SK-N-MC (cell line): ENCODE data around the gene AP2B1.

Source experiments
- DNase-seq: peaks from one replicate; pipeline ENCODE4 v3.0.0-alpha.2; 2011; ENCODE audit warnings: low read depth, low spot score
- H3K27ac ChIP-seq: fragments of 200-600 bp; sonication (generic); 2 replicates; pipeline ENCODE4 v1.5.1; 2016; ENCODE audit warnings: mixed run types
- H3K36me3 ChIP-seq: fragments of 200-600 bp; sonication (generic); 2 replicates; pipeline ENCODE4 v1.6.1; 2017; ENCODE audit warnings: antibody characterized with exemption, low read length, mixed read lengths; ENCODE audit not compliant: insufficient read depth
- H3K4me3 ChIP-seq: fragments of 200-600 bp; sonication (generic); 2 replicates; pipeline ENCODE4 v1.5.1; 2016
- H3K9ac ChIP-seq: fragments of 200-600 bp; sonication (generic); 2 replicates; pipeline ENCODE4 v1.8.0; 2017; ENCODE audit warnings: mixed run types, mixed read lengths; ENCODE audit not compliant: insufficient read length
- H3K9me3 ChIP-seq: fragments of 200-600 bp; sonication (generic); 2 replicates; pipeline ENCODE4 v1.6.1; 2017; ENCODE audit warnings: low read depth, mild to moderate bottlenecking, antibody characterized with exemption, low read length, moderate library complexity, mixed read lengths
- EZH2 ChIP-seq: fragments of 200-600 bp; sonication (generic); IDR thresholded peaks from one replicate; pipeline ENCODE4 v1.6.1; 2017; ENCODE audit warnings: antibody characterized with exemption
- FOXP2 ChIP-seq: optimal IDR thresholded peaks from 2 replicates; pipeline ENCODE3; 2011; ENCODE audit warnings: mild to moderate bottlenecking, moderate library complexity; ENCODE audit not compliant: insufficient read depth; ENCODE audit errors: extremely low read length, control extremely low read depth
- POLR2AphosphoS5 ChIP-seq: IDR thresholded peaks from 2 replicates; pipeline ENCODE4 v1.6.1; 2012; ENCODE audit warnings: mild to moderate bottlenecking, low read depth, low read length, borderline replicate concordance

The AP2B1 gene

DNA sequence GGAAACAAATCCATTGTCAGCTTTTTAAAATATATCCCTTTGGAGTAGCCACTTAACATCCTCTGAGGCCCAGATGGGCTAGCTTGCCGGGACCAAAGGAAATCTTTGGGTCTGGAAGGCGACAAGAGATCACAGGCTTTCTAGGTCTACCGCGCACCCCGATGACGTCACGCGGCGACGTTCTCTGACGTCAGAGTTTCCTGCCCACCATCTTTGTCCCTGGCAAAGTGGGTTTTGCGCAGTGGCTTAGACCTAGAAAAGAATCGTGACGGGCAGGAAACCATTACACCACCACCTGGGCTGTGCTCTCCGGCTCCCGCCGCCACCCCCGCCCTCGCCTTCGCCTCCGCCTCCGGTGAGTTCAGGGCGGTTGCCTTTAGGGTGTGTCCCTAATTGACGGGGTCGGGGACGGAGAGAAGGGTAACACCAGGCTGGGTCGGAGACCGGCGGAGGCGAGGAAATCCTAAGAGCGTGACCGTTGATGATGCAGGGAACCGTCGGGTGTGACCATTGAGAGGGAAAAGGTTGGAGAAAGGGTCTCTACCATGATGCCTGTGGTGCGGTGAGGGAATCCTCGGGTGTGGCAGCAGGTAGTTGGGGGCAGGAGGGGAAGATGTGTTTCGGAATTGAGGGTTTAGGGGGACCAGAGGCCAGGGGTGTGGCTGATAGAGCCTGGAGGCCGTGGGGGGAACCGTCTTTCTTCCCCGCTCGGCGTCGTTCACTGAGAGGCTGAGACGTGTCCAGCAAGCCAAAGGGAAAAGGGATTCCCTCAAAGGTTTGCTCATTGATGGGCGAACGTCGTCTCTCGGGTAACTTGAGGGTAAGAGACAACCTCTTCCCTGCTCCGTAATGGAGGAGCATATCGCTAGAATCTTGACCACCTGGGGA is at the start of gene AP2B1:
AP2B1 (plus strand) TSS at position 249 of the 888 bp plus-strand sequence. CDS start 6,709 bp downstream, outside the sequence.
- TF ChIP-seq FOXP2 (no peak), POLR2AphosphoS5 (peak; percentile 62; the same call in 1 of the 2 replicates)
- peak within 1 kb of the TSS; percentile 82 for H3K9ac ChIP-seq
- H3K4me3 ChIP-seq, result peak within 1 kb of the TSS; percentile 84
- peak; percentile 68 for DNase-seq
- H3K9me3 ChIP-seq, result no peaks in the 10 kb centered on the region
- 0 out of 2 replicates have a peak, but pooled peaks cover 7% of the 10 kb centered on the region for H3K36me3 ChIP-seq
- H3K27ac ChIP-seq, result peak within 1 kb of the TSS; percentile 84

DNA sequence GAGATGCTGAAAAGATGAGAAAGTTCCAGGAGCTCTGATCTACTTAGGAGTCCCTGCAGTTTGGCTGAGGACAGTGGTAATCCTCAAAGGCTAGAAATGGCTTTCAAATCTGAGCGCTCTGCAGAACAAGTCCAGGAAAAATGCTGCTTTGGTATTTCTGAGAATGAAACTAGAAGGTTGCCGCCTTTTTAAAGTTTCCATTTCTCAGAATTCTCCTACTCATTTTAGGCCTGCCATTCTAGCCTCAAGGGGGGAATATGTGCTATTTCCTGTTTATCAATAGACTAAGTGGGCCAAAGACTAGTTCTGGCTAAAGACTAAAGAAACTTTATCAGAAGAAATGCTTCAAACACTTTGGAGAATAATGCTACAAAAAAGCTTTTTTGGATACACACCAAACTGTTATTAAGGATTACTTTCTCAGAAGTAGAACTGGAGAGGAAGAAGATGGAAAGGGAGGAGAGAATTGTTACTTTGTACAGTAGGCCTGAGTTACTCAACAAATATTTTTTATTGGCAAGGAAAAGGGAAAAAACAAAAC is 49.5 kb upstream of the AP2B1 start, which contains the start of gene SLFN12L:
SLFN12L (minus strand) TSS at position 78 of the 541 bp plus-strand sequence. CDS start 15,314 bp downstream, outside the sequence.
- DNase-seq, result no peak
- H3K27ac ChIP-seq, result peak within 1 kb of the TSS; percentile 87

DNA sequence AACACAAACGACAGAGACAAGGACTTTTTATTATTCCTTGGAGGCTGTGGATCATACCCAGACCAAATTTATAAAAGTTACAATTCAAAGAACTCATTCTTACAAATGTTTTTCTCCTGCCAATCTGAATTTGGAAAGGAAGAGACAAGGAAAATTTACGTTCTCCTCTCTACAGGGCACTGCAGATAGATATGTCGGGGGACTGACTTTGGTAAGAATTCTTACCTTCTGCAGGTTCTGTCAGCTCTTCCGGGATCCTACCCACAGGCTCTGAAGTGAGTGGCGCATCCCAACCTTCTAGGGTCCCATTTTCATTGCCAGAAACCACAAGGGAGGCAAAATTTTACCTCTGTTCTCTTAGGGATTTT is 47.5 kb upstream of the AP2B1 start:
- Histone ChIP-seq H3K9ac (peak overlapping the region; percentile 68), H3K36me3 (no peaks in the 10 kb centered on the region), H3K4me3 (peak overlapping the region; percentile 66), H3K27ac (peak overlapping the region; percentile 81), H3K9me3 (no peaks in the 10 kb centered on the region)
- TF ChIP-seq FOXP2 (no peak), EZH2 (no peak), POLR2AphosphoS5 (no peak)
- no peak for DNase-seq

More for the DNA sequence above, 49.5 kb upstream of the AP2B1 start, which contains the start of gene SLFN12L:
- no peaks in the 10 kb centered on the region for H3K9me3 ChIP-seq
- H3K9ac ChIP-seq, result peak within 1 kb of the TSS; percentile 1
- no peak for TF ChIP-seq POLR2AphosphoS5
- peak within 1 kb of the TSS; percentile 8 for H3K4me3 ChIP-seq
- no peaks in the 10 kb centered on the region for H3K36me3 ChIP-seq

DNA sequence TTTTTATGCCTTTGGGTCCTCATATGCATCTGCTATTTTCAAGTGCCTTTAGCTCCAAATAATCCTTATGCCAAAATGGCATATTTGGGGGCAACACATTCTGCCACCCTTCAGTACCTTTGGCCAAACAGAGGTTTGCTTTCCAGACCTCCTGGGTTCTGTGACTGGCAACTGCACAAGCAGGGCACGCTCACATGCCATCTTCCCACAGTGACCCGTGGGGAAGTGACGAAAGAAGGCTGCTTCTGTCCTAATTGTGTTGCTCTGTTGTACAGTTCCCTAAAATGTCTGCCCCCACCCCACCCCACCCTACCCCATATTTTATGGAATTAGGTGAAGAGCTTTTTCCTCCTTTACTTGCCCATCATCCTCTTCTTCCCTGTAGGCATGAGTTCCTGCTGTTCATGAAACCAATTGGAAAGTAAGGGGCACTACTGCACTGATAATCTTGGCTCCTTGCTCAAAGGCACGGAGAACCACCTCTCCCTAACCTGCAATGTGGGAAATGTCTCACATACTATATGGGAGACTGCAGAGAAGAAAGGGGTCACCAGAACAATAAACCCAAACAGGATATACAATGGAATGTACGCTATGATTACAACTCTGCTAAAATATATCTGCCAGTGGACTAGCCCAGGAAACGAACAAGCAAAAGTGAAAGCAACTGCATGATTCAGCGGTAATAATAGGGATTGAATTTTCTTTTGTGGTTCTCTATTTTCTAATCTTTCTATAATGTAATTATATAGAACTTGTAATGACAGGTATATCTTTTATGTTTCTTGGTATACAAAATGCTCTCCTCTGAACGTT is 46.3 kb upstream of the AP2B1 start:
- Histone ChIP-seq H3K36me3 (no peaks in the 10 kb centered on the region), H3K4me3 (peak overlapping the region; percentile 57), H3K9me3 (no peaks in the 10 kb centered on the region), H3K27ac (peak overlapping the region; percentile 42; the same call in 1 of the 2 replicates), H3K9ac (peak overlapping the region; percentile 58)
- no peak for DNase-seq
- no peak for TF ChIP-seq EZH2
- TF ChIP-seq FOXP2, result no peak
- TF ChIP-seq POLR2AphosphoS5, result no peak

DNA sequence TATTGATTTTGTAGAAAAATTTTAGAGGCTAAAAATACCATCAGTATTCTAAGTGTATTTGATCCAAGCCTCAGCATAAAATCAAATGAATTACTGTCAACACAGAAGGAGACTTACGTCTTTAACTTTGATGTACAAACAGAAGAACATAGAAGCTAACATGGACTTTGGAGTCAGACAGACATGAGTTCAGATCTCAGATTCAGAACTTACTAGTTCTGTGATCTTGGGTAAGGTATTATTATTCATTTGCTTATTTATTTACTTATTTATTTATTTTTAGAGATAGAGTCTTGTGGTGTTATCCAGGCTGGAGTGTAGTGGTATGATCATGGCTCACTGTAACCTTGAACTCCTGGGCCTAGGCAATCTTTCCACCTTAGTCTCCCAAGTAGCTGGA is 45.7 kb upstream of the AP2B1 start:
- TF ChIP-seq FOXP2 (no peak), EZH2 (no peak), POLR2AphosphoS5 (no peak)
- Histone ChIP-seq H3K27ac (peak overlapping the region; percentile 42; the same call in 1 of the 2 replicates), H3K36me3 (no peaks in the 10 kb centered on the region), H3K9ac (peak overlapping the region; percentile 58), H3K9me3 (no peaks in the 10 kb centered on the region), H3K4me3 (peak overlapping the region; percentile 57; the same call in 1 of the 2 replicates)
- no peak for DNase-seq

DNA sequence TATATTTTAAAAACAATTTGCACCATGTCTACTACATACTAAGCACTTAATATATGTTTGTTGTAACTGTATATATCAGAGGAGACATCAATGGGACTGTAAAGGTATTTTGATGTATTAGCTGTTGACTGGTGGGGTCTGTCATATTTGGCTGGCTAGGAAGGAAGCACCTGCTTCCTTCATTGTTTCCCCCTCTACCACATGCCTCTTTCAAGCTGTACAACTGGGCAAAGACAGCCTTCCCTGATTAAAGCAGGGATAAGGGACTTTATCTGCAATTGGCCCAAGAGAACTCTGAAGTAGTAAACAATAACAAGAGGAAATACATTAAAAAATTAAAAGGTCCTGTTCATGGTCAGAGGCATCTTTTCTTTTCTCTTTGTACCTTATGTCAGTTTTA is 44.1 kb upstream of the AP2B1 start:
- Histone ChIP-seq H3K27ac (no peak overlapping the region), H3K36me3 (no peaks in the 10 kb centered on the region), H3K9me3 (no peaks in the 10 kb centered on the region), H3K9ac (no peak overlapping the region), H3K4me3 (no peak overlapping the region)
- DNase-seq, result no peak
- no peak for TF ChIP-seq POLR2AphosphoS5
- TF ChIP-seq EZH2, result no peak
- no peak for TF ChIP-seq FOXP2

DNA sequence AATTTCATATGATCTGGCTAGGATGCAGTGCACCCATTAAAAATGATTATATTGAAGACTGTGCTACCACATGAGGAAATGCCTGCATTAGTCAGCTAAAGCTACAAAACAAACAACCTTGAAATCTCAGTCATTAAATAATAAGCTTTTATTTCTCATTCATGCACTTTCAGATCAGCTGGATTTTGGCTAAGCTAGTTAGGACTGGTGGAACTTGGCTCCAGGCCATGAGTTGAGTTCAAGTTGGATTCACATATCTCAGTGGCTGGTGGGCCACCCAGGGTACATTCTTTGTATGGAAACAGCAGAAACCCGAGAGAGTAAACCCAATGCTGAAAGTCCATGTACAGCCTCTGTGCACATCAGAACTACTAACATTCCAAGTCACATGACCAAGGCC is 43.3 kb upstream of the AP2B1 start:
- Histone ChIP-seq H3K36me3 (no peaks in the 10 kb centered on the region), H3K9ac (no peak overlapping the region), H3K4me3 (no peak overlapping the region), H3K9me3 (no peaks in the 10 kb centered on the region), H3K27ac (no peak overlapping the region)
- DNase-seq, result no peak
- no peak for TF ChIP-seq POLR2AphosphoS5
- TF ChIP-seq FOXP2, result no peak
- TF ChIP-seq EZH2, result no peak

DNA sequence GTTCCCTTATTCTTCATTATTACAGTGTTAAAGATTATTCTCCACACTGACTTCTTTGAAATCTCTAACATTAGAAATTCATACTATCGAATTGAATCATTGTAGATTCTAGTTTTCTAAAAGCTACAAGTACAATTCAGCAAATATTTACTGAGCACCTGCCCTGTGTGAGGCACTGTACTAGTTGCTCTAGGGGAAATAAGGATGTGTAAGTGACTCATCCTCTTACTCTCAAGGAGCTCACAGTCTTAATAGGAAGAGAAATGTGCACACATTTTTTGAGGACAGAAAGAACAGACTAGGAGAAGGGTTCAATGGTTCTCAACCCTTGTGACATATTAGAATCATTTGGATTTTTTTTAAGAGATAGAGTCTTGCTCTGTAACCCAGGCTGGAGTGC is 42.0 kb upstream of the AP2B1 start:
- no peak for DNase-seq
- TF ChIP-seq POLR2AphosphoS5 (no peak), FOXP2 (no peak), EZH2 (no peak)

More for the DNA sequence above, 42.0 kb upstream of the AP2B1 start:
- Histone ChIP-seq H3K27ac (no peak overlapping the region), H3K9ac (no peak overlapping the region), H3K36me3 (no peaks in the 10 kb centered on the region), H3K9me3 (no peaks in the 10 kb centered on the region), H3K4me3 (no peak overlapping the region)
